Natural killer cell treated with Interleukin-12 subunit alpha and Interleukin-12 subunit beta and Interleukin-15 and Interleukin-18, amount 100 ng/mL, for 72 hours (primary cell): Measurements from ENCODE around the gene IST1. TPM values are rescaled to one million over a fixed set of nuclear protein-coding genes. Genes with fewer than 3 reads are reported as not detected.
"Not testable (repeated sequence)": the region's sequence is repeated elsewhere in the genome, so short reads cannot be mapped to it uniquely, and the experiment has no call there.

ENCODE experiments used
- ATAC-seq, 2 donors: fragments of 150-1000 bp; cut with Tn5 transposase in 1 of 2; sonication (Bioruptor Pico), chemical (Tn5 transposase) in 1 of 2; 2 replicates each; pipeline ENCODE4 v1.10.0; 2021
- DNase-seq: peaks from one replicate; pipeline ENCODE4 v3.0.0; 2022; ENCODE audit warnings: low spot score
- H3K27ac Mint-ChIP-seq, 2 donors: 1 replicate in 1 of 2; 2 replicates in 1 of 2; pipeline ENCODE4 v1.8.0; 2022; ENCODE audit warnings: mixed read lengths in 2 of 2, mild to moderate bottlenecking in 1 of 2, moderate library complexity in 1 of 2
- H3K27me3 Mint-ChIP-seq, 2 donors: 1 replicate in 1 of 2; 2 replicates in 1 of 2; pipeline ENCODE4 v1.8.0; 2022; ENCODE audit warnings: mixed read lengths in 2 of 2
- H3K36me3 Mint-ChIP-seq: one replicate; pipeline ENCODE4 v1.8.0; 2022; ENCODE audit warnings: mixed read lengths
- H3K4me1 Mint-ChIP-seq, 2 donors: 1 replicate in 1 of 2; 2 replicates in 1 of 2; pipeline ENCODE4 v1.8.0; 2022; ENCODE audit warnings: low read depth in 2 of 2, mixed read lengths in 2 of 2, mild to moderate bottlenecking in 1 of 2
- H3K4me3 Mint-ChIP-seq: one replicate; pipeline ENCODE4 v1.8.0; 2022; ENCODE audit warnings: mixed read lengths
- H3K9me3 Mint-ChIP-seq: 2 replicates; pipeline ENCODE4 v1.8.0; 2022; ENCODE audit warnings: mixed read lengths
- total RNA-seq, 2 donors: library from RNA; stranded (reverse); gene quantifications; one replicate each; pipeline ENCODE4 v1.2.3, GENCODE V29; 2022

Gene IST1
- total RNA-seq, 2 donors from 2014 or later: 169 to 181 TPM

DNA sequence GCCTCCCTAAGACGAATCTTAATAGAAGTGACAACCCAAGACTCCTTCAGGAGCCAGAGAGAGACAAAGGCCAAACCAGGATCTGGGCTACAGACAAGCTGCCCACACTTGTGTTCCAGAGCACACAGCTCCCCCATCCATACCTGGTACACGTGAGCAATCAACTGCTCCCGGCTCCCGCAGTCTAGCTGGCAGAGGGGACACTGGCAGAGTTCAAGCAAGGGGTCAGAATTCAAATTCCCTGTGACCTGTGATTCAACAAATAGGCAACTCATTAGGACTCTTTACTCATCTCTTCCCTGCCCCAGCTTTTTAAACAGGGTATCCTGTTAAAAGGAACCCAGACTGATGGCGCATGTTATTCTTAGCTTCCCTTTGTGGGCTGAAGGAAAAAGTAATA, 31.3 kb upstream of the IST1 start:
- Mint-ChIP-seq H3K4me3 (no peak overlapping the region), H3K9me3 (no peaks in the 10 kb centered on the region), H3K27ac (no peak overlapping the region), H3K36me3 (peaks cover 3% of the 10 kb centered on the region), H3K27me3 (no peaks in the 10 kb centered on the region), H3K4me1 (peaks cover 6 to 16% of the 10 kb centered on the region in 2 donors)
- DNase-seq (no peak), ATAC-seq (no peak)

DNA sequence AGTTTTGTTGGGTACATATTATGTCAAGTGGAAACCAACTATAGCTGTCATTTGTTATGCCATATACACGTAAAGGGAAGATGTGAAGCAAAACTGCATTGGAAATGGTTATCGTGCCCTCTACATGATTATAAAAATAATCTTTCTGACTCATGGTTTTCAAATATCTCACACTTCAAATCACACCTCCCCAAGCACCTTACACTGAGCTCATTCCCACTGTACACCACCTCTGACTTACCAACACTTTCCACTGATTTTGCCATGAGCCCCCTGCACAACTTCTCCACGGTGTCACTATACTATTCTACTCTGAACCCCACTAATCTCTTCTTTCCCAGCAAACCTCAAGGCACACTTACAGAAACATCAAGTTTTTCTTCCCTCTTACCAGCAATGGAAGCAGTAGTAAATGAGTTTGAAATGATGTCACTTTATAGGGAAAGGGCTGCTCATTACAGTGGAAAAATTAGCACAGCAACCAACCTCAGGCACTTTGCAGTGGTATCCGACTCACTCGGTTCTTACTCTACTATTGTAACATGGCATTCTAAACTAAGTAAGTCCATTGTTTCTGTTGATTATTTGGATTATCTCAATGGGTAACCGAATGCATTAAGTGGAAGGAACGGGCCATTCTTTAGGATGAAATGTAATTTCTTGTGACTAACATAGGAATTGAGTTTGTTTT, 30.0 kb upstream of the IST1 start:
- no peaks in the 10 kb centered on the region for H3K27me3 Mint-ChIP-seq
- peak in 1 of 2 donors; percentile 46 for ATAC-seq
- H3K4me1 Mint-ChIP-seq: peaks cover 4 to 13% of the 10 kb centered on the region in 2 donors

DNA sequence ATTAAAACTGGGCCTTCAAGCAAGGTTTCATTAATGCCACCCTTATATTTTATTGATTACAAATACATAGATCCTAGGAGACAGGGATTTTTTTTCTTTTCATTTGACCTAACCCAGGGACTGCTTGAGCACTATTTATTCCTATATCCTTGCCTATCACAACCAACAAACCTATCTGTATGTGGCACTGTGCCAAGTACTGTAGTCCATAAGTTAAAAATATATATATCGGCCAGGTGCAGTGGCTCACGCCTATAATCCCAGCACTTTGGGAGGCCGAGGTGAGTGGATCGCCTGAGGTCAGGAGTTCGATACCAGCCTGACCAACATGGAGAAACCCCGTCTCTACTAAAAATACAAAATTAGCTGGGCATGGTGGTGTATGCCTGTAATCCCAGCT, 28.2 kb upstream of the IST1 start:
- not testable (repeated sequence) for H3K27me3 Mint-ChIP-seq, H3K27ac Mint-ChIP-seq, H3K9me3 Mint-ChIP-seq, ATAC-seq, DNase-seq, H3K4me3 Mint-ChIP-seq, H3K36me3 Mint-ChIP-seq
- peaks cover 3 to 13% of the 10 kb centered on the region in 2 donors for H3K4me1 Mint-ChIP-seq

More for the DNA sequence above, 30.0 kb upstream of the IST1 start:
- no peak overlapping the region for H3K27ac Mint-ChIP-seq
- H3K36me3 Mint-ChIP-seq: no peaks in the 10 kb centered on the region
- no peak overlapping the region for H3K4me3 Mint-ChIP-seq
- no peak for DNase-seq
- H3K9me3 Mint-ChIP-seq: no peaks in the 10 kb centered on the region

DNA sequence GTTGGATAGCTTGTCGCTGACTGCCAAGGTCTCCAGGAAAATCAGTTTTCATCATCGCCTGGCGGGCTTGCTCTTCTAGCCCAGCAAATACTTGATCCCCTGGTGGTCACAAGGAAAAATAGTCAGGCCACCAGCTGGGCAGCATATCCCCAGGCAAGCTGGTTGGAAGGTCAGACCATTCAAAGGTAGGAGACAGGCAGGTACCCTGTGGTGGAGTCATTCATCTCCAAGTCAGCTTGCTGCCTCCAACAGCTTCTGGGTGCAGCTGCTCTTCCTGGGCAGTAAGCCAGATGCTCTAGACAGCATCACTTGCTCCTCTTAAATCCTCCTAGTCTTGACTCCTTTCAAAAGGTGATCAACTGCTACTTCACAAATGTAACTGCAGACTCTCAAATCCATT, 27.4 kb upstream of the IST1 start:
- no peak for DNase-seq
- no peak overlapping the region for H3K4me3 Mint-ChIP-seq
- H3K36me3 Mint-ChIP-seq: no peaks in the 10 kb centered on the region
- no peaks in the 10 kb centered on the region for H3K9me3 Mint-ChIP-seq
- no peaks in the 10 kb centered on the region for H3K27me3 Mint-ChIP-seq
- no peak overlapping the region for H3K27ac Mint-ChIP-seq
- H3K4me1 Mint-ChIP-seq: peaks cover 3 to 13% of the 10 kb centered on the region in 2 donors
- ATAC-seq: no peak

DNA sequence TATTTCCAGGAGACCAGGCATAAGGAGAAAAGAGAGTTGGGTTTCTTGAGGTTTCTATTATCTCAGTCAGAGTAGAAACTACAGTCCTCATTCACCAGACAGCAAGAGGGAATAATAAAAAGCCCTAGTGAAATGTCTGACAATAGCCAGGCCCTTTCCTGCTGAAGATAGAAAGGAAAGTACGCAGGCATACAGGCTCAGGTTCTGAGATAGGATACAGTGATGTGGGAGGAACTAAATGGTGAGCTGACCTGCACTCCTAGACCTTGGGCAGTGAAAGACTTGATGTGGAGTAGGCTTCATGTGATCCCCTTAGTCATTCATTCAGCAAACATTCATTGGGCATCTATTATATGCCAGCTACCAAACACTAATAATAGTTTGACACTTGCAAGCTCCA, 26.2 kb upstream of the IST1 start:
- H3K4me1 Mint-ChIP-seq: peaks cover 3 to 13% of the 10 kb centered on the region in 2 donors
- no peaks in the 10 kb centered on the region for H3K9me3 Mint-ChIP-seq
- H3K4me3 Mint-ChIP-seq: no peak overlapping the region
- ATAC-seq (no peak), DNase-seq (no peak)
- H3K36me3 Mint-ChIP-seq: no peaks in the 10 kb centered on the region
- H3K27ac Mint-ChIP-seq: no peak overlapping the region
- H3K27me3 Mint-ChIP-seq: no peaks in the 10 kb centered on the region

DNA sequence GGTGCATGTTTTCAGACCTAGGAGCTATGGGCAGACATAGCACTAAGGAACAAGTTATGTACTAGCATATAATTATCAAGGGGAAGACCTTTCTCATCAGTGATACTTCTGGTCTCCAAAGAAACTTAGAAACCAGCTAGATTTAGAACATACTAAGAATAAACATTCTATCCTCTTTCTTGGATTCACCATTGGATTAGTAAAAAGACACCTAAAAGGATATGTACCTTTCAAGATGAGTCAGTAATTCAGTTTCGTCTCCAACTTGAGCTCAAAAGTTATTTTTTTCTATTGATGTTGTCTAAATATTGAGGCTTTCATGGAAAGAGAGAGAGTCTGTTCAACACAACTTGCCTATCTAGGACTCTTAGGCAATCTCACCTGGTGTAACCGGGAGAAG, 24.5 kb upstream of the IST1 start:
- no peaks in the 10 kb centered on the region for H3K36me3 Mint-ChIP-seq
- H3K4me1 Mint-ChIP-seq: peaks cover 0 to under 1% of the 10 kb centered on the region in 2 donors
- no peaks in the 10 kb centered on the region for H3K27me3 Mint-ChIP-seq
- no peak for ATAC-seq
- H3K4me3 Mint-ChIP-seq: no peak overlapping the region
- no peak overlapping the region for H3K27ac Mint-ChIP-seq
- DNase-seq: no peak
- no peaks in the 10 kb centered on the region for H3K9me3 Mint-ChIP-seq

DNA sequence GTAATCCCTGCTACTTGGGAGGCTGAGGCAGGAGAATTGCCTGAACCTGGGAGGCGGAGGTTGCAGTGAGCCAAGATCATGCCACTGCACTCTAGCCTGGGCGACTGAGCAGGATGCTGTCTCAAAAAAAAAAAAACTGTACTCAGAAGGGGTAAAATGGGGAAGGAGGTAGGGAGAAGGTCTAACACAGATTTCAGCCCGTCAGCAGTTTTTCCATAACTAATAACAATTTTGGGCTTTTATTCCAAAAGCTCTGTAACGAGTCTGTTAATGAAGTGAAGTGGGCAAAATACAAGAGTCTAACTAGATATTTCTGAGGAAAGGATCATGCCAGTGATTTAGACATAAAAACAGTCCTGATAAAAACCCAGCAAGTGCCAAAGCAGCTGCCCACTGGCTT, 22.1 kb upstream of the IST1 start:
- no peaks in the 10 kb centered on the region for H3K4me1 Mint-ChIP-seq
- no peak for DNase-seq
- H3K36me3 Mint-ChIP-seq: peaks cover 4% of the 10 kb centered on the region
- no peak for ATAC-seq
- no peak overlapping the region for H3K27ac Mint-ChIP-seq
- H3K27me3 Mint-ChIP-seq: no peaks in the 10 kb centered on the region
- H3K4me3 Mint-ChIP-seq: no peak overlapping the region
- H3K9me3 Mint-ChIP-seq: no peaks in the 10 kb centered on the region

DNA sequence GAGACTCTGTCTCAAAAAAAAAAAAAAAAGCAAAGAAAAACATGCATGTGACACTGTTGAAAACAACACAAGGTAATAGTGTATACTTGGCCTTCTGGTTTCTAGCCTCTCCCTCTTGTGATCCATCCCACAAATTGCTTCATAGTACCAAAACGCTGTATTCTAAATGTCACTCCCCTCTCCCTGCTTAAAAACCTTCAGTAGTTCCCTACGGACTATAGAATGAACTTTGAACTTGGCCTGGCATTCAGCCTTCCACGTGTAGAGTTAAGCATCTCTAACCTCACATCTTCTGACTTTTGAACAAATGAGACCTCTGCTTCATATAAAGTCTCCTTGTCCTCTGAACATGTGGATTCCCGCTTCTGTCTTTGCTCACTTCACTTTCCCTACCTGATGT, 16.4 kb upstream of the IST1 start:
- H3K27me3 Mint-ChIP-seq: no peaks in the 10 kb centered on the region
- DNase-seq: no peak
- no peaks in the 10 kb centered on the region for H3K9me3 Mint-ChIP-seq
- H3K27ac Mint-ChIP-seq: no peak overlapping the region
- H3K4me3 Mint-ChIP-seq: no peak overlapping the region
- H3K36me3 Mint-ChIP-seq: peaks cover 4% of the 10 kb centered on the region
- peaks cover 21 to 34% of the 10 kb centered on the region in 2 donors for H3K4me1 Mint-ChIP-seq
- no peak for ATAC-seq

DNA sequence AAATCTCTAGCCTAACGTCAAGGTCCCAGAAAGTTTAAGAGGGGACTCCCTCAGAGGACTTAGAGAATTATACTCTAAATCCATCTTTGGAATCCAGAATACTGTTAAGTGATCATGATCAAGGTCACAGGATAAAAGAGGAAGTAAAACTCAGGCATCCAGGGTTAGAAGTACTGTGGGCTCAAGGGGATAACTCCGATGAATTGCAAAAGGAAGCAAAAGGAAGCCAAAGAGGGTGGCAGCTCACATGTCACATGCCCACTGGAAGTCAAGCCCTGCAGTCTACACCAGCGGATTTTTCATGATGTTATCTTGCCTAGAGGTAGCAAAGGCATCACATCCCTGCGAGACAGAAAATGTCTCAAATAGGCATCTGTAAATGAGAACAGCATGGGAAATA, 15.2 kb upstream of the IST1 start:
- ATAC-seq (no peak), DNase-seq (no peak)
- no peaks in the 10 kb centered on the region for H3K9me3 Mint-ChIP-seq
- H3K27ac Mint-ChIP-seq: peak overlapping the region in 1 of 2 donors; percentile 21
- H3K4me1 Mint-ChIP-seq: peaks cover 27 to 43% of the 10 kb centered on the region in 2 donors
- no peaks in the 10 kb centered on the region for H3K27me3 Mint-ChIP-seq
- no peak overlapping the region for H3K4me3 Mint-ChIP-seq
- H3K36me3 Mint-ChIP-seq: peaks cover 4% of the 10 kb centered on the region

DNA sequence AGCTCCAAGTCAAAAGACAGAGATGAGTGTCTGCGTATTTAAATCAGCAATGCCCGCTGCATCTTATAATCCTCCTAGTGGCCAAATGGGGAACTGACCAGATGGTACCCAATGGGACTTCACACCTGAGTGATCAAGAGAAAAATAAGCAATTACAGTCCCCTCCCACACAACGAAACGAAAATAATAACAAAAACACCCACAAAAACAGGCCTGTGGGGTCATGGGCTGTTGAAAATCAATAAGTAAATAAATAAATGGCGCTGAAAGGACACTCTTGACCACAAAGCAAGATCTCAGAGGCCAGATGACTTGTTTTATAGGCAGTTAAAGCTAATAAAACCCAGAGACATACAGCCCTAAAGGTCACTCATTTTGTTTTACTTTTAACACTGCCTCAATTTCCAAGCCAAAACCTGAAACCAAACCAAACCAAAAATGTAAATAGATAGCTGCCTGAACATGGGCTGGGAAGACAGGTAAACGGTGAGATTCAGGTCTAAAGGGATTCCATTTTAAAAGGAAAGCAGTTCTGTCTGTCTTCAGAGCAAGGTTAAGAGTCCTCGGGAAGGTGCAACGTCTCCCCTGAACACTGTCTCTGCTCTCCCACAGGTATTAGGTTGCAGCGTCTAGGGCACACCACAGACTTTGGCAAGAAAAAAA, 12.7 kb upstream of the IST1 start:
- Mint-ChIP-seq H3K4me3 (peak overlapping the region; percentile 80), H3K36me3 (no peaks in the 10 kb centered on the region), H3K4me1 (peaks cover 32 to 48% of the 10 kb centered on the region in 2 donors), H3K9me3 (no peaks in the 10 kb centered on the region), H3K27ac (peak overlapping the region; percentile 9 to 79), H3K27me3 (no peaks in the 10 kb centered on the region)
- peak; percentile 43 to 64 for ATAC-seq
- peak; percentile 82 for DNase-seq

DNA sequence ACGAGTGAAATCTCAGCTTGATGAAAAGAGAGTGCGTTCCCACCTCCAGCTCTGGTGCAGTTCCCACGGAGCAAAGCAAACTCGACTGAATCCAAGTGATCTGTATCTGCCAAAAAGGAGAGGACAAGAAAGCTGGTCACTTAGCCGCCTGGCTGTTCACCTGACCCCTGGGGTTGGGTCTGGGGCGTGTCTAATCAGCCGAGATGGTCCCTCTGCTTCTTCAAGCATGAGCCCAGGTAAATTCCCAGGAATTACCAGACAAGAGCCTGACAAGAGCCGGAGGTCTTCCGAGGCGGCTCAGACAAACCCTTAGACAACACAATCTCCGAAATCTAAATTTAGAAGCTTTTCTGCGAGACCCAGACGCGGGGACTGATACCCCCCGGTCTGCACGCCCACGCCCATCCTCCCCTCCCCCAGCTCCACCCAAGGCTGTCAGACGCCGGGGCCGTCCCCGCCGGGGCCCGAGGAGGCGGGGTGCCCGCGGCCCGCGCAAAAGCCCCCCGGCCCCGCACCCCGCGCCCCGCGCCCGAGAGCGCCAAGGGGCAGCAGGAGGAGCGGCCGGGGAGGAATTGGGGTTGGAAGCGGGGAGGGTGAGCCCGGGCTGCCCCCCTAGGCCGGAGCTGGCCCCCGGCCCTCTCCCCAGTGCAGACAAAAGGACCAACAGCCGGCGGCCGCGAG, 12.0 kb upstream of the IST1 start:
- ATAC-seq (peak; percentile 57 to 70), DNase-seq (peak; percentile 72)
- H3K36me3 Mint-ChIP-seq: no peaks in the 10 kb centered on the region
- no peaks in the 10 kb centered on the region for H3K9me3 Mint-ChIP-seq
- no peaks in the 10 kb centered on the region for H3K27me3 Mint-ChIP-seq
- peak overlapping the region; percentile 9 to 79 for H3K27ac Mint-ChIP-seq
- H3K4me1 Mint-ChIP-seq: peaks cover 32 to 48% of the 10 kb centered on the region in 2 donors
- H3K4me3 Mint-ChIP-seq: peak overlapping the region; percentile 80

DNA sequence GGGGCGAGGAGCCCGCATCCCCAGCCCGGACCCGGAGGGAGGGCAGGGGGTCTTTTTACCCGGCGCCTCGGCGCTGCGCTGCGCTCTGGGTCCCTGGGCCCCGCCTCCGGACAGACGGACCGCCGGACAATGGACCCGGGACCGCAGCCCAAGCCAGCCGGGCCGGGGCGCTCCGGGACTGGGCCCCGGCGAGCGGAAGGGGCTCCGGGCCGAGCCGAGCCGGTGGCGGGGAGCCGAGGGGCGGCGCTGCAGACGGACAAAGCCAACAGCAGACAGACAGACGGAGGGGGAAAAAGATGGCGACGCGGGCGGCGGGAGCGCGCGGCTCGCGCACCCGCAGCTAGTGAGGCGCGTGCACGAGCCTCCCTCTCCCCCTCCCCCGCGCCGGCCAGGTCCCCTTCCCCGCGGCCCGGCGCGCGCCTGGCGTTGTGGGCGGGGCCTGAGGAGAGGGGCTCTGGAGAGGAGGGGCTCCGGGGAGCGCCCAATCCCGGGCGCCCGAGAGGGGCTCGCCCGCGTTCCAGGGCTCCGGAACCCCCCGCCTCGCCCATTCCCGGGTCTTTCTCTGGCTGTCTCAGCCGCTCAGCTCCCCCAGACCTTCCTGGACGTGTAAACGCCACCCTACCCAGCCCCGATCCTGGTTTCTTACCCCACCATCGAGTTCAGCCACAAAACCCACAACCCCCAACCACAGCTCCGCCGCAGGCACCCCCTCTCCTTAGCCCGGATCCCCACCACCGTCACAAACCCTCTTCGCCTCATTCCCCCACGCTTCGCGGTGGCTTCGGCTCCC, 11.3 kb upstream of the IST1 start, which contains the start of gene ZNF821:
TSS of gene ZNF821 (minus strand) at position 334 of the 790 bp plus-strand sequence. CDS start 4,236 bp downstream, outside the sequence.
- H3K4me1 Mint-ChIP-seq: peaks cover 32 to 48% of the 10 kb centered on the region in 2 donors
- H3K27me3 Mint-ChIP-seq: no peaks in the 10 kb centered on the region
- H3K36me3 Mint-ChIP-seq: no peaks in the 10 kb centered on the region
- peak; percentile 81 for DNase-seq
- peak; percentile 81 to 88 for ATAC-seq
- peak within 1 kb of the TSS; percentile 91 for H3K4me3 Mint-ChIP-seq
- peak within 1 kb of the TSS; percentile 73 to 89 for H3K27ac Mint-ChIP-seq
- no peaks in the 10 kb centered on the region for H3K9me3 Mint-ChIP-seq

DNA sequence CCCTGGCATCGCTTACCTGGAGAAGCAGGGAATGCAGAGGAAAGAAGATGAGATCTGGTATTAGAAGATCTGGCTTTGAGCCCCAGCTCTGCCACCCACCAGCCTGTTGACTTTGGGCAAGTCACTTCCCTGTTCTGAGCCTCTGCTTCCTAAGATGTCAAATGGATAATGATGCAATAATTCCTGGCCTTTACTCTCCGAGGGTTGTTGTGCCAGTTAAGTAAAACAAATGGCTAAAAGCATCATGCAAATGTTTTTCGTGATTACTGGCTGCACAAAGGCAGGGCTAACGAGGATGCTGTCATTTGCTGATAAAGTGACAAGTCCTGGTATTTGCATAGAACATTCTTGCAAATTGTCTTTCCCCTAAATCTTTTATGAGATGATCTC, 10.1 kb upstream of the IST1 start:
- no peaks in the 10 kb centered on the region for H3K27me3 Mint-ChIP-seq
- peaks cover 29 to 38% of the 10 kb centered on the region in 2 donors for H3K4me1 Mint-ChIP-seq
- ATAC-seq: no peak
- peak overlapping the region; percentile 73 to 89 for H3K27ac Mint-ChIP-seq
- DNase-seq: no peak
- H3K9me3 Mint-ChIP-seq: no peaks in the 10 kb centered on the region
- peak overlapping the region; percentile 91 for H3K4me3 Mint-ChIP-seq
- no peaks in the 10 kb centered on the region for H3K36me3 Mint-ChIP-seq
